PFSK-1 (cell line): ENCODE data around the gene TMEM131L.

Experiments used
- FOXP2 ChIP-seq: optimal IDR thresholded peaks from 2 replicates; pipeline ENCODE3; 2011; ENCODE audit warnings: borderline replicate concordance, control low read depth, inconsistent platforms; ENCODE audit not compliant: insufficient read depth; ENCODE audit errors: extremely low read length, extremely low read depth
- POLR2AphosphoS5 ChIP-seq: IDR thresholded peaks from 2 replicates; pipeline ENCODE4 v1.6.1; 2012; ENCODE audit warnings: low read depth, mild to moderate bottlenecking, control low read depth, low read length, moderate library complexity
- REST ChIP-seq, 2 experiments: IDR thresholded peaks; 2 replicates each; pipeline versions ENCODE4 v1.6.1 to v1.8.0; 2011 to 2012; ENCODE audit warnings: low read depth in 2 of 2, low read length in 2 of 2, control low read depth in 1 of 2, inconsistent platforms in 1 of 2, mild to moderate bottlenecking in 1 of 2, moderate library complexity in 1 of 2; ENCODE audit not compliant: insufficient read depth in 1 of 2
- SIN3A ChIP-seq: IDR thresholded peaks from 2 replicates; pipeline ENCODE4 v1.6.1; 2012; ENCODE audit warnings: mild to moderate bottlenecking, low read length, moderate library complexity, borderline replicate concordance; ENCODE audit not compliant: insufficient read depth
- TAF1 ChIP-seq: IDR thresholded peaks from 2 replicates; pipeline ENCODE4 v1.6.1; 2012; ENCODE audit warnings: low read length, control low read depth, borderline replicate concordance; ENCODE audit not compliant: insufficient read depth

TMEM131L gene

GRCh38 chr4:153592064-153592463, 125.9 kb downstream of the TMEM131L start:
- TF ChIP-seq SIN3A (no peak), REST (IDR thresholded peaks at IDR 0.05; ENCODE audit: insufficient read depth in 1 of 2, low read depth in 2 of 2, low read length in 2 of 2) (no peak), FOXP2 (no peak), POLR2AphosphoS5 (no peak), TAF1 (no peak)

- TF ChIP-seq SIN3A: no peak
- no peak for TF ChIP-seq POLR2AphosphoS5
- TF ChIP-seq REST (IDR thresholded peaks at IDR 0.05; ENCODE audit: insufficient read depth in 1 of 2, low read depth in 2 of 2, low read length in 2 of 2): no peak
- TF ChIP-seq FOXP2: no peak
- TF ChIP-seq TAF1: no peak
Measured at GRCh38 chr4:153593161-153593560, 127.0 kb downstream of the TMEM131L start.

GRCh38 chr4:153594210-153594609, 128.1 kb downstream of the TMEM131L start:
- no peak for TF ChIP-seq REST (IDR thresholded peaks at IDR 0.05; ENCODE audit: insufficient read depth in 1 of 2, low read depth in 2 of 2, low read length in 2 of 2)
- TF ChIP-seq TAF1: no peak
- no peak for TF ChIP-seq SIN3A

GRCh38 chr4:153595894-153596601, 129.9 kb downstream of the TMEM131L start:
- TF ChIP-seq SIN3A (no peak), REST (IDR thresholded peaks at IDR 0.05; ENCODE audit: insufficient read depth in 1 of 2, low read depth in 2 of 2, low read length in 2 of 2) (no peak), FOXP2 (no peak), TAF1 (no peak), POLR2AphosphoS5 (no peak)

- TF ChIP-seq REST (IDR thresholded peaks at IDR 0.05; ENCODE audit: insufficient read depth in 1 of 2, low read depth in 2 of 2, low read length in 2 of 2) (no peak), FOXP2 (no peak), TAF1 (no peak), POLR2AphosphoS5 (no peak), SIN3A (no peak)
Measured at GRCh38 chr4:153602758-153603157, 136.6 kb downstream of the TMEM131L start.
